Mesenchymal stem cell (in vitro differentiated cells and primary cell): ENCODE data around the gene SDC1.

Source experiments
- DNase-seq: peaks from one replicate; pipeline ENCODE4 v3.0.0-alpha.2; 2013
- H2AFZ ChIP-seq: one replicate; pipeline ENCODE4 v1.6.1; 2013; ENCODE audit warnings: low read depth, mild to moderate bottlenecking, control low read depth, inconsistent platforms, low read length, moderate library complexity
- H2AK5ac ChIP-seq: 2 replicates; pipeline ENCODE4 v1.6.1; 2013; ENCODE audit warnings: low read length, moderate library complexity, mild to moderate bottlenecking, inconsistent platforms; ENCODE audit not compliant: severe bottlenecking
- H2BK120ac ChIP-seq: one replicate; pipeline ENCODE4 v1.6.1; 2013; ENCODE audit warnings: low read depth, mild to moderate bottlenecking, inconsistent platforms, low read length, moderate library complexity
- H2BK12ac ChIP-seq, 2 experiments: one replicate each; pipeline ENCODE4 v1.6.1; 2013; ENCODE audit warnings: inconsistent platforms in 2 of 2, low read length in 2 of 2, mild to moderate bottlenecking in 2 of 2, moderate library complexity in 2 of 2, control low read depth in 1 of 2
- H2BK15ac ChIP-seq: one replicate; pipeline ENCODE4 v1.6.1; 2013; ENCODE audit warnings: mild to moderate bottlenecking, low read depth, inconsistent platforms; ENCODE audit not compliant: poor library complexity, severe bottlenecking
- H2BK5ac ChIP-seq: 2 replicates; pipeline ENCODE4 v1.6.1; 2013; ENCODE audit warnings: low read depth, mild to moderate bottlenecking, low read length, control low read depth, inconsistent platforms; ENCODE audit not compliant: poor library complexity, severe bottlenecking
- H3K14ac ChIP-seq, 2 experiments: one replicate each; pipeline ENCODE4 v1.6.1; 2013; ENCODE audit warnings: inconsistent platforms in 2 of 2, low read length in 2 of 2, control low read depth in 1 of 2, mild to moderate bottlenecking in 1 of 2, moderate library complexity in 1 of 2
- H3K18ac ChIP-seq, 2 experiments: one replicate each; pipeline ENCODE4 v1.6.1; 2013; ENCODE audit warnings: inconsistent platforms in 2 of 2, low read length in 2 of 2, control low read depth in 1 of 2, low read depth in 1 of 2, mild to moderate bottlenecking in 1 of 2
- H3K23ac ChIP-seq, 2 experiments: one replicate each; pipeline ENCODE4 v1.6.1; 2013; ENCODE audit warnings: inconsistent platforms in 2 of 2, low read length in 2 of 2, mild to moderate bottlenecking in 2 of 2, moderate library complexity in 2 of 2, control low read depth in 1 of 2
- H3K27ac ChIP-seq: 2 replicates; pipeline ENCODE4 v1.5.1; 2013; ENCODE audit warnings: mild to moderate bottlenecking, moderate library complexity, low read length, control low read depth, inconsistent platforms; ENCODE audit not compliant: poor library complexity, severe bottlenecking
- H3K27me3 ChIP-seq, 2 experiments: 2 replicates each; pipeline versions ENCODE4 v1.6.1 to v1.7.0; 2013; ENCODE audit warnings: low read length in 2 of 2, mild to moderate bottlenecking in 2 of 2, moderate library complexity in 2 of 2, control low read depth in 1 of 2, inconsistent platforms in 1 of 2; ENCODE audit not compliant: control insufficient read depth in 1 of 2, insufficient read depth in 1 of 2
- H3K36me3 ChIP-seq, 2 experiments: 2 replicates each; pipeline versions ENCODE4 v1.6.1 to v1.7.0; 2013; ENCODE audit warnings: low read length in 2 of 2, control low read depth in 1 of 2, inconsistent platforms in 1 of 2, low read depth in 1 of 2, mild to moderate bottlenecking in 1 of 2; ENCODE audit not compliant: insufficient read depth in 2 of 2, control insufficient read depth in 1 of 2
- H3K4ac ChIP-seq, 2 experiments: one replicate each; pipeline ENCODE4 v1.6.1; 2013; ENCODE audit warnings: inconsistent platforms in 2 of 2, low read length in 2 of 2, mild to moderate bottlenecking in 2 of 2, moderate library complexity in 2 of 2, control low read depth in 1 of 2, low read depth in 1 of 2
- H3K4me1 ChIP-seq: 2 replicates; pipeline ENCODE4 v1.6.1; 2013; ENCODE audit warnings: low read depth, low read length, control low read depth; ENCODE audit not compliant: control insufficient read depth, insufficient read depth
- H3K4me2 ChIP-seq: 2 replicates; pipeline ENCODE4 v1.6.1; 2013; ENCODE audit warnings: low read length, mild to moderate bottlenecking, inconsistent platforms; ENCODE audit not compliant: poor library complexity, severe bottlenecking
- H3K4me3 ChIP-seq, 2 experiments: 2 replicates each; pipeline versions ENCODE4 v1.5.1 to v1.7.0; 2013; ENCODE audit warnings: low read length in 2 of 2, mild to moderate bottlenecking in 2 of 2, control low read depth in 1 of 2, low read depth in 1 of 2; ENCODE audit not compliant: insufficient read depth in 1 of 2
- H3K79me1 ChIP-seq: replicated peaks from 2 replicates; pipeline ENCODE4 v1.6.1; 2013; ENCODE audit warnings: mild to moderate bottlenecking, control low read depth, low read length, inconsistent platforms; ENCODE audit not compliant: poor library complexity, severe bottlenecking
- H3K9ac ChIP-seq: 2 replicates; pipeline ENCODE4 v1.7.0; 2013; ENCODE audit warnings: mild to moderate bottlenecking, low read length, moderate library complexity
- H3K9me3 ChIP-seq: 2 replicates; pipeline ENCODE4 v1.7.0; 2013; ENCODE audit warnings: mild to moderate bottlenecking, low read length; ENCODE audit not compliant: control insufficient read depth
- H4K8ac ChIP-seq: one replicate; pipeline ENCODE4 v1.6.1; 2013; ENCODE audit warnings: inconsistent platforms, mild to moderate bottlenecking, low read length, moderate library complexity
- H4K91ac ChIP-seq: one replicate; pipeline ENCODE4 v1.6.1; 2013; ENCODE audit warnings: mild to moderate bottlenecking, low read length, inconsistent platforms
- WGBS: methylation state at CpG from one replicate; pipeline ENCODE4 v1.1.7; 2013; ENCODE audit warnings: mixed read lengths; 5-methylcytosine and 5-hydroxymethylcytosine counted together

The SDC1 gene

GRCh38 chr2:20213651-20214565 lies 11.0 kb downstream of the SDC1 start:
- Histone ChIP-seq H3K27ac (no peak overlapping the region), H3K4me1 (peaks cover 60% of the 10 kb centered on the region), H4K8ac (peak overlapping the region; percentile 92), H3K9ac (no peak overlapping the region), H3K4me3 (no peak overlapping the region), H2BK120ac (no peak overlapping the region), H3K36me3 (peaks cover 0 to 34% of the 10 kb centered on the region in 2 experiments), H2AFZ (no peak overlapping the region), H3K4ac (peak overlapping the region; percentile 11 to 54), H3K9me3 (no peaks in the 10 kb centered on the region), H3K4me2 (no peak overlapping the region), H2AK5ac (peak overlapping the region; percentile 11), H4K91ac (peak overlapping the region; percentile 84), H3K23ac (no peak overlapping the region), H3K27me3 (no peaks in the 10 kb centered on the region), H3K14ac (no peak overlapping the region), H3K79me1 (peaks cover 38% of the 10 kb centered on the region), H2BK15ac (no peak overlapping the region), H3K18ac (peak overlapping the region; percentile 86 to 95), H2BK5ac (no peak overlapping the region), H2BK12ac (peak overlapping the region in 1 of 2 experiments; percentile 97)
- WGBS = 63% methylated on average over 7 of the region's 9 CpGs
- no peak for DNase-seq

- Histone ChIP-seq H3K79me1 (peaks cover 38% of the 10 kb centered on the region), H3K4me1 (peaks cover 56% of the 10 kb centered on the region), H3K23ac (peak overlapping the region in 1 of 2 experiments; percentile 10), H2AK5ac (peak overlapping the region; percentile 76), H3K14ac (peak overlapping the region in 1 of 2 experiments; percentile 78), H3K4ac (peak overlapping the region; percentile 54 to 95), H3K27ac (peak overlapping the region; percentile 17), H3K27me3 (no peaks in the 10 kb centered on the region), H3K9ac (peak overlapping the region; percentile 30), H2BK15ac (peak overlapping the region; percentile 66), H2BK5ac (no peak overlapping the region), H3K18ac (peak overlapping the region; percentile 86 to 95), H2BK12ac (peak overlapping the region; percentile 14 to 97), H3K4me3 (no peak overlapping the region), H3K36me3 (peaks cover 0 to 25% of the 10 kb centered on the region in 2 experiments), H2AFZ (peak overlapping the region; percentile 57), H3K9me3 (no peaks in the 10 kb centered on the region), H2BK120ac (peak overlapping the region; percentile 2), H4K91ac (peak overlapping the region; percentile 84), H4K8ac (peak overlapping the region; percentile 92), H3K4me2 (no peak overlapping the region)
- 86% methylated on average over 16 of the region's 16 CpGs for WGBS
- DNase-seq = no peak
Observed at GRCh38 chr2:20212871-20213503, 11.9 kb downstream of the SDC1 start.

- peak overlapping the region; percentile 92 for H4K8ac ChIP-seq
- H3K4me2 ChIP-seq = no peak overlapping the region
- H2BK120ac ChIP-seq = peak overlapping the region; percentile 2
- H3K9ac ChIP-seq = peak overlapping the region; percentile 30
- peak overlapping the region; percentile 76 for H2AK5ac ChIP-seq
- H3K23ac ChIP-seq = no peak overlapping the region
- H3K18ac ChIP-seq = peak overlapping the region; percentile 86 to 95
- H2AFZ ChIP-seq = peak overlapping the region; percentile 57
- H3K4me1 ChIP-seq = peaks cover 56% of the 10 kb centered on the region
- peak overlapping the region; percentile 17 for H3K27ac ChIP-seq
- WGBS = 28% methylated on average over 11 of the region's 11 CpGs
- peak overlapping the region; percentile 14 to 97 for H2BK12ac ChIP-seq
- no peaks in the 10 kb centered on the region for H3K27me3 ChIP-seq
- H4K91ac ChIP-seq = peak overlapping the region; percentile 84
- peaks cover 38% of the 10 kb centered on the region for H3K79me1 ChIP-seq
- H2BK15ac ChIP-seq = peak overlapping the region; percentile 66
- DNase-seq = peak; percentile 73
- H2BK5ac ChIP-seq = no peak overlapping the region
- peak overlapping the region; percentile 54 to 95 for H3K4ac ChIP-seq
- no peaks in the 10 kb centered on the region for H3K9me3 ChIP-seq
- no peak overlapping the region for H3K4me3 ChIP-seq
- H3K14ac ChIP-seq = peak overlapping the region in 1 of 2 experiments; percentile 85
- H3K36me3 ChIP-seq = peaks cover 0 to 24% of the 10 kb centered on the region in 2 experiments
Observed at GRCh38 chr2:20212459-20212870, 12.5 kb downstream of the SDC1 start.
